GM12875 (cell line): ENCODE measurements around the gene EYA2.

Source experiments
- H3K4me3 ChIP-seq: one replicate; pipeline ENCODE4 v1.5.1; 2011; ENCODE audit warnings: low read depth, low read length, control low read depth
- CTCF ChIP-seq: IDR thresholded peaks from 2 replicates; pipeline ENCODE4 v1.5.1; 2011; ENCODE audit warnings: low read depth, mild to moderate bottlenecking, control low read depth, inconsistent platforms, low read length, moderate library complexity, borderline replicate concordance; ENCODE audit not compliant: insufficient read depth

The EYA2 gene

DNA sequence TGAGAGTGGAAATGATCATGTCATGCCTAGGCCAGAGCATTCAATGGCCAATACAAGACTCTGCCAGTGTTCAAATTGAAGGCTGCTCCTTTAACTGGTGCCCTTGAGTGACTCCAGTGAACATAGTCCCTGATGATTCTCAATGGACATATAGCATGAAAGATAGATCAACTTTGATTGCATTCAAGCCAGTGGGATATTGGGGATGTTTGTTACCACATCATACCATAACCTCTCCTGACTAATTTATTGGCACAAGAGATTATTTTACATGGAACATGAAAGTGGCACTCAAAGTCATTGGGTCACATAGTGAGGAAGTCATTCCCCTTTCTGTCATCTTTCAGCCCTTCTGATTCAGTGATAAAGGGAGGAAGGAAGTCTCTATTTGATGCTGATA is 139.0 kb downstream of the EYA2 start:
- no peak for TF ChIP-seq CTCF

DNA sequence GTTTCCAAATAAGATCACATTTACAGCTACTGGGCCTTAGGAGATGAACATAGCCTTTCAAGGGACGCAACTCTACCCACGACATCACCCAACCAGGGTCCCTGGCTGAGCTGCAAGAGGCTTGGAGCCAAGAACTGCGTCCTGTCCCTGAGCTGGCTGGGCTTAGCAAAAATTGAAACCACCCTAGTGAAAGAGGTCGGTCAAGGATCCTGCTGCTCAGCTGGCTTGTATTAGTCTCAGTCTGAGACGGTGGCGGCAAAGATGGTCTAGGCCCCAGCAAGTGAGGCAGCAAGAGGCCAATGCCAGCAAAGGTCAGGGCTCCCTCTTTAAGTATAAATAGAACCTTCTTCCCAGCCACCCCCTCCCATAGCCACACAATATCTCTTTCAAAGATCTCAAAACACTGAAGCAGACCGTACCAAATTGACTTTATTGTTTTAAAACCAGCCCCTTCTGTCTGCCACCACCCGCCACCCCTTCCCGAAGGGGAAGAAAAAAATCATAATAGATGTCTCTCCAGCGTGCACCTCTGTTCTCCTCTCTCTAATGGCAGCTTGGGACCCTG is 140.5 kb downstream of the EYA2 start:
- no peak for TF ChIP-seq CTCF
- H3K4me3 ChIP-seq: no peak overlapping the region

More for the DNA sequence above, 139.0 kb downstream of the EYA2 start:
- no peak overlapping the region for H3K4me3 ChIP-seq

- no peak overlapping the region for H3K4me3 ChIP-seq
- no peak for TF ChIP-seq CTCF
Measured at GRCh38 chr20:47036091-47036870, 141.6 kb downstream of the EYA2 start.

GRCh38 chr20:47038566-47039560 is 144.2 kb downstream of the EYA2 start:
- no peak overlapping the region for H3K4me3 ChIP-seq
- TF ChIP-seq CTCF: no peak

DNA sequence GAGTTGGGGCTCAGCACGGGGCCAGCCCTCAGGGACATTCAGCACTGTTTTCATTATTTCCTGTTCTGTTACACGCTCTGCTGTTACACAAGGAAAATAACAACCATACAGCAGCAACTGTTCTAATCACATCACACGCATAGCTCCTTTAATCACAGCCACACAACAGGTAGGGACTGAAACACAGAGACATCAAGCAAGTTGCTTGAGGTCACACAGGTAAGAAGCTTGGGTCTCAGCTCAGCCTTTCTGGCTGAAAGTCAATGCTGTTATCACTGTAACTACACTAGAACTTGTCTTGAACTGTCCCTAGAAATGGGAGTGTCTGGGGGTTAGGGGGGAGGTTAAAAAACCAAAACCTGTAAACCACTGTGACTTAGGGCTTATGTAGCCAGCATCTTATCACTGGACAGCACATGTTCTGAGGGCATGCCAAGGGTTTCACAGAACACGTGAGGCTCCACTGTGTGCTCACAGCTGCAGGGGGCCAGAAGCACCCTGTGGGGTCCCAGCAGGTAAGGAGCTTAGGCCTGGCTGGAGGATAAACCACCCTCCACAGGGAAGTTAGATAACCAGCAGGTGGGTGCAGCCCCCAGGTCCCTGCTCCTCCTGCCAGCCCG is 146.0 kb downstream of the EYA2 start:
- H3K4me3 ChIP-seq: no peak overlapping the region
- TF ChIP-seq CTCF: no peak

GRCh38 chr20:47041396-47041899 is 146.8 kb downstream of the EYA2 start:
- no peak overlapping the region for H3K4me3 ChIP-seq
- TF ChIP-seq CTCF: no peak
